DOHH2 (cell line): ENCODE results near the gene GMDS.

Experiments
- H3F3A ChIP-seq: fragments of 200-600 bp; sonication (generic), shearing (Covaris generic); 2 replicates; pipeline ENCODE4 v1.6.0; 2016; ENCODE audit warnings: antibody characterized with exemption, mild to moderate bottlenecking; ENCODE audit not compliant: control insufficient read depth, insufficient read depth
- H3K27ac ChIP-seq: fragments of 200-600 bp; sonication (generic); 2 replicates; pipeline ENCODE4 v1.5.1; 2014; ENCODE audit warnings: low read depth, mild to moderate bottlenecking, low read length, moderate library complexity
- H3K27me3 ChIP-seq: fragments of 200-600 bp; sonication (generic); 2 replicates; pipeline ENCODE4 v1.6.1; 2014; ENCODE audit warnings: mild to moderate bottlenecking, low read length, mixed read lengths; ENCODE audit not compliant: control insufficient read depth
- H3K36me3 ChIP-seq: fragments of 200-600 bp; sonication (generic); 2 replicates; pipeline ENCODE4 v1.6.1; 2014; ENCODE audit warnings: mild to moderate bottlenecking, low read length, moderate library complexity, mixed read lengths; ENCODE audit not compliant: control insufficient read depth
- H3K4me1 ChIP-seq: fragments of 200-600 bp; sonication (generic); 2 replicates; pipeline ENCODE4 v1.6.1; 2014; ENCODE audit warnings: mild to moderate bottlenecking, low read length, mixed read lengths; ENCODE audit not compliant: control insufficient read depth
- H3K4me2 ChIP-seq: fragments of 200-600 bp; sonication (generic); 2 replicates; pipeline ENCODE4 v1.6.0; 2014; ENCODE audit warnings: mild to moderate bottlenecking, low read length, moderate library complexity
- H3K4me3 ChIP-seq: fragments of 200-600 bp; sonication (generic); 2 replicates; pipeline ENCODE4 v1.5.1; 2014; ENCODE audit warnings: mild to moderate bottlenecking, low read length, mixed read lengths
- H3K79me2 ChIP-seq: fragments of 200-600 bp; sonication (generic); 2 replicates; pipeline ENCODE4 v1.6.1; 2014; ENCODE audit warnings: mild to moderate bottlenecking, low read length, mixed read lengths; ENCODE audit not compliant: control insufficient read depth
- H3K9me2 ChIP-seq: fragments of 200-600 bp; sonication (generic); replicated peaks from 2 replicates; pipeline ENCODE4 v1.6.1; 2014; ENCODE audit warnings: mild to moderate bottlenecking, low read length, mixed read lengths; ENCODE audit not compliant: control insufficient read depth
- H3K9me3 ChIP-seq: fragments of 200-600 bp; sonication (generic); 2 replicates; pipeline ENCODE4 v1.6.1; 2014; ENCODE audit warnings: antibody characterized with exemption, low read length, mixed read lengths; ENCODE audit not compliant: control insufficient read depth, insufficient read depth
- H4K20me1 ChIP-seq: fragments of 200-600 bp; sonication (generic); 2 replicates; pipeline ENCODE4 v1.6.0; 2014; ENCODE audit warnings: low read depth, mild to moderate bottlenecking, antibody characterized with exemption, low read length, moderate library complexity; ENCODE audit not compliant: control insufficient read depth, insufficient read depth
- CTCF ChIP-seq: fragments of 200-600 bp; sonication (generic); IDR thresholded peaks from one replicate; pipeline ENCODE4 v1.5.1; 2014; ENCODE audit warnings: antibody characterized with exemption, mild to moderate bottlenecking, low read depth, low read length; ENCODE audit not compliant: poor library complexity, severe bottlenecking
- EZH2phosphoT487 ChIP-seq: fragments of 200-600 bp; sonication (generic); IDR thresholded peaks from 2 replicates; pipeline ENCODE4 v1.6.1; 2017; ENCODE audit warnings: borderline replicate concordance, mild to moderate bottlenecking, antibody characterized with exemption, low read length, moderate library complexity, mixed read lengths

The GMDS gene

GRCh38 chr6:1662534-1662933 is 582.9 kb downstream of the GMDS start:
- Histone ChIP-seq H3K4me3 (no peak overlapping the region), H3K79me2 (no peaks in the 10 kb centered on the region), H3K9me3 (no peaks in the 10 kb centered on the region), H3K4me1 (peaks cover 24% of the 10 kb centered on the region), H3K4me2 (no peak overlapping the region), H3K9me2 (no peaks in the 10 kb centered on the region), H3F3A (peaks cover 2% of the 10 kb centered on the region; the same call in 1 of the 2 replicates), H4K20me1 (no peaks in the 10 kb centered on the region; the same call in 1 of the 2 replicates), H3K27me3 (no peaks in the 10 kb centered on the region), H3K36me3 (no peaks in the 10 kb centered on the region), H3K27ac (no peak overlapping the region)
- no peak for TF ChIP-seq CTCF
- TF ChIP-seq EZH2phosphoT487 = no peak

GRCh38 chr6:1659816-1660215 is 585.6 kb downstream of the GMDS start:
- Histone ChIP-seq H3K4me3 (no peak overlapping the region), H3K79me2 (no peaks in the 10 kb centered on the region), H3K27me3 (no peaks in the 10 kb centered on the region), H3K9me3 (no peaks in the 10 kb centered on the region), H3K9me2 (no peaks in the 10 kb centered on the region), H3K4me2 (no peak overlapping the region), H3K36me3 (no peaks in the 10 kb centered on the region), H3K4me1 (peaks cover 6% of the 10 kb centered on the region), H3K27ac (no peak overlapping the region), H4K20me1 (no peaks in the 10 kb centered on the region; the same call in 1 of the 2 replicates), H3F3A (no peaks in the 10 kb centered on the region)
- TF ChIP-seq EZH2phosphoT487 (no peak), CTCF (no peak)

- H3F3A ChIP-seq = no peaks in the 10 kb centered on the region
- no peak overlapping the region for H3K4me2 ChIP-seq
- H3K27me3 ChIP-seq = no peaks in the 10 kb centered on the region
- no peaks in the 10 kb centered on the region; the same call in 1 of the 2 replicates for H4K20me1 ChIP-seq
- no peaks in the 10 kb centered on the region; the same call in 1 of the 2 replicates for H3K4me1 ChIP-seq
- no peaks in the 10 kb centered on the region for H3K36me3 ChIP-seq
- H3K27ac ChIP-seq = no peak overlapping the region
- H3K79me2 ChIP-seq = no peaks in the 10 kb centered on the region
- no peaks in the 10 kb centered on the region for H3K9me3 ChIP-seq
- no peak overlapping the region for H3K4me3 ChIP-seq
- TF ChIP-seq EZH2phosphoT487 (no peak), CTCF (no peak)
- H3K9me2 ChIP-seq = no peaks in the 10 kb centered on the region
Observed at GRCh38 chr6:1658212-1659005, 587.0 kb downstream of the GMDS start.
